A549 (cell line): ENCODE results near the gene ZFYVE28. TPM values are rescaled to one million over a fixed set of nuclear protein-coding genes. Genes with fewer than 3 reads are reported as not detected.

Experiments used
- ATAC-seq, 2 experiments: fragments of 200-7000 bp in 1 of 2; fragments of >200 bp in 1 of 2; cut with Nextera tagmentation in 1 of 2; cut with Tn5 transposase in 1 of 2; 3 replicates each; pipeline versions ENCODE4 v1.8.0 to v1.9.1; 2018 to 2020; ENCODE audit warnings: mild to moderate bottlenecking in 1 of 2, moderate library complexity in 1 of 2
- CTCF ChIA-PET: fragments of 300-600 bp; sonication (Branson Sonifier 250); formaldehyde crosslinking; extraction: SDS; loops from one replicate; lab custom pipeline; 2021; ENCODE audit warnings: antibody characterized with exemption, inconsistent platforms; lab: Yijun Ruan, JAX
- POLR2A ChIA-PET: fragments of 350-600 bp; formaldehyde crosslinking; extraction: SDS; loops from one replicate; lab custom pipeline; 2021; ENCODE audit warnings: antibody characterized with exemption, inconsistent platforms; lab: Yijun Ruan, JAX
- DNase-seq, 2 experiments: peaks; one replicate each; pipeline versions ENCODE4 v3.0.0 to v3.0.0-alpha.2; 2011 to 2016; ENCODE audit warnings: low read depth in 1 of 2, low spot score in 1 of 2
- FAIRE-seq: peaks from 2 replicates; lab custom pipeline; 2011; peaks lifted over from hg19 to GRCh38; lab: Jason Lieb, UNC
- H3K27ac ChIP-seq, 2 experiments: fragments of >200 bp; sonication (Bioruptor Twin); formaldehyde crosslinking; 3 replicates each; pipeline ENCODE4 v1.5.1; 2016 to 2017
- H3K4me1 ChIP-seq: fragments of >200 bp; sonication (Bioruptor Twin); formaldehyde crosslinking; 3 replicates; pipeline ENCODE4 v1.6.1; 2016
- H3K4me2 ChIP-seq: fragments of >200 bp; sonication (Bioruptor Twin); formaldehyde crosslinking; 3 replicates; pipeline ENCODE4 v1.6.1; 2016
- H3K4me3 ChIP-seq: fragments of >200 bp; sonication (Bioruptor Twin); formaldehyde crosslinking; 3 replicates; pipeline ENCODE4 v1.5.1; 2016
- H3K9me3 ChIP-seq: fragments of >200 bp; sonication (Bioruptor Twin); formaldehyde crosslinking; 3 replicates; pipeline ENCODE4 v1.6.1; 2016
- CHD2 ChIP-seq: fragments of 150-350 bp; IDR thresholded peaks from 2 replicates; pipeline ENCODE4 v1.6.1; 2014; ENCODE audit warnings: low read length; ENCODE audit not compliant: partially characterized antibody
- CHD4 ChIP-seq: fragments of 200-600 bp; sonication (generic); IDR thresholded peaks from 2 replicates; pipeline ENCODE4 v1.6.1; 2016; ENCODE audit warnings: antibody characterized with exemption, mild to moderate bottlenecking, borderline replicate concordance
- CTCF ChIP-seq: fragments of >200 bp; sonication (Bioruptor Twin); formaldehyde crosslinking; IDR thresholded peaks from 3 replicates; pipeline ENCODE4 v1.5.1; 2016
- E2F6 ChIP-seq: IDR thresholded peaks from 2 replicates; pipeline ENCODE4 v1.6.1; 2012; ENCODE audit warnings: low read depth, borderline replicate concordance
- ELK1 ChIP-seq: fragments of 150-350 bp; IDR thresholded peaks from 2 replicates; pipeline ENCODE4 v1.6.1; 2014; ENCODE audit warnings: low read depth, mild to moderate bottlenecking, low read length
- ESRRA ChIP-seq: fragments of 150-350 bp; IDR thresholded peaks from 2 replicates; pipeline ENCODE4 v1.6.1; 2014; ENCODE audit warnings: mild to moderate bottlenecking, low read length, borderline replicate concordance
- HEYL ChIP-seq: fragments of 250-450 bp; sonication (Bioruptor Pico); IDR thresholded peaks from 2 replicates; pipeline ENCODE4 v1.8.0; 2021; ENCODE audit warnings: mild to moderate bottlenecking, moderate library complexity
- HOXA7 ChIP-seq: fragments of 250-450 bp; sonication (Bioruptor Pico); IDR thresholded peaks from 2 replicates; pipeline ENCODE4 v1.5.0; 2020; ENCODE audit warnings: mild to moderate bottlenecking, moderate library complexity
- JUN ChIP-seq, 2 experiments: fragments of >200 bp; sonication (Bioruptor Twin); formaldehyde crosslinking; IDR thresholded peaks; 2 replicates in 1 of 2; 3 replicates in 1 of 2; pipeline ENCODE4 v1.6.1; 2016 to 2017
- KDM1A ChIP-seq: fragments of 200-600 bp; sonication (generic); IDR thresholded peaks from 2 replicates; pipeline ENCODE4 v1.6.1; 2016; ENCODE audit warnings: low read depth, mild to moderate bottlenecking
- KDM5A ChIP-seq: fragments of 200-600 bp; sonication (generic); IDR thresholded peaks from 2 replicates; pipeline ENCODE4 v1.6.1; 2016; ENCODE audit warnings: antibody characterized with exemption, mild to moderate bottlenecking
- MAFK ChIP-seq: fragments of 450-650 bp; IDR thresholded peaks from 2 replicates; pipeline ENCODE4 v1.6.1; 2014; ENCODE audit not compliant: partially characterized antibody
- MAX ChIP-seq: IDR thresholded peaks from 2 replicates; pipeline ENCODE4 v1.6.1; 2012
- MAZ ChIP-seq: fragments of 150-350 bp; IDR thresholded peaks from 2 replicates; pipeline ENCODE4 v1.6.1; 2014; ENCODE audit warnings: antibody characterized with exemption, low read depth, low read length, borderline replicate concordance
- NFE2L2 ChIP-seq: fragments of 150-350 bp; conservative IDR thresholded peaks from 2 replicates; pipeline ENCODE4 v1.6.1; 2014; ENCODE audit warnings: low read length
- PHF8 ChIP-seq: fragments of 200-600 bp; sonication (generic); IDR thresholded peaks from 2 replicates; pipeline ENCODE4 v1.6.1; 2016; ENCODE audit warnings: low read depth, mild to moderate bottlenecking, antibody characterized with exemption, moderate library complexity, borderline replicate concordance
- RNF2 ChIP-seq: fragments of 200-600 bp; sonication (generic); IDR thresholded peaks from 2 replicates; pipeline ENCODE4 v1.6.1; 2016; ENCODE audit warnings: low read depth, mild to moderate bottlenecking, antibody characterized with exemption, moderate library complexity, borderline replicate concordance
- TFCP2L1 ChIP-seq: fragments of 250-450 bp; sonication (Bioruptor Pico); IDR thresholded peaks from 2 replicates; pipeline ENCODE4 v1.5.0; 2021; ENCODE audit warnings: mild to moderate bottlenecking
- ZNF302 ChIP-seq: fragments of 250-450 bp; sonication (Bioruptor Pico); IDR thresholded peaks from 2 replicates; pipeline ENCODE4 v1.9.0; 2021; ENCODE audit warnings: inconsistent platforms, mild to moderate bottlenecking, moderate library complexity
- WGBS: methylation state at CpG from one replicate; pipeline ENCODE4 v1.1.6; 2017; ENCODE audit errors: missing lambda C conversion rate; 5-methylcytosine and 5-hydroxymethylcytosine counted together
- polyA plus RNA-seq, 4 experiments: library from polyadenylated mRNA; depleted of rRNA in 3 of 4; stranded (reverse); fragments of >200 nt; fragmentation: RNase III in 1 of 4; extraction: RNeasy Plus Mini Kit Qiagen cat#74134 plus additional on column Dnase treatment in 1 of 4; gene quantifications; 2 replicates in 3 of 4; 3 replicates in 1 of 4; pipeline ENCODE4 v1.2.3, GENCODE V29; 2011 to 2017

The ZFYVE28 gene
- polyA plus RNA-seq, 2 of the 4 experiments (the other 2 are of a cell fraction) = 2.1 to 2.3 TPM

GRCh38 chr4:2378898-2379297 lies 39.5 kb downstream of the ZFYVE28 start:
- no peaks in the 10 kb centered on the region for H3K9me3 ChIP-seq
- ATAC-seq (no peak), FAIRE-seq (no peak), DNase-seq (no peak)
- H3K4me3 ChIP-seq = no peak overlapping the region
- CTCF ChIA-PET = no interaction called here
- TF ChIP-seq MAX (no peak), CHD4 (no peak), ELK1 (no peak), JUN (IDR thresholded peaks at IDR 0.05) (no peak), HEYL (no peak), KDM1A (no peak), TFCP2L1 (CRISPR knock-in tag) (no peak), PHF8 (no peak), RNF2 (no peak)
- no peaks in the 10 kb centered on the region for H3K4me1 ChIP-seq
- H3K4me2 ChIP-seq = no peak overlapping the region
- POLR2A ChIA-PET = no interaction called here
- no peak overlapping the region for H3K27ac ChIP-seq
- 86% methylated on average over 1 of the region's 3 CpGs for WGBS

- 62% methylated on average over 5 of the region's 5 CpGs for WGBS
- ChIA-PET POLR2A (no interaction called here), CTCF (no interaction called here)
- TF ChIP-seq ESRRA (no peak), HOXA7 (CRISPR knock-in tag) (no peak), NFE2L2 (no peak), MAZ (no peak), E2F6 (no peak), CTCF (no peak), MAFK (no peak), JUN (IDR thresholded peaks at IDR 0.05) (no peak), CHD2 (no peak), KDM5A (no peak)
- no peak overlapping the region for H3K4me3 ChIP-seq
- ATAC-seq (no peak), FAIRE-seq (no peak), DNase-seq (no peak)
- no peak overlapping the region for H3K4me2 ChIP-seq
- no peaks in the 10 kb centered on the region for H3K4me1 ChIP-seq
- no peak overlapping the region for H3K27ac ChIP-seq
- no peaks in the 10 kb centered on the region for H3K9me3 ChIP-seq
These were observed 40.0 kb downstream of the ZFYVE28 start for GRCh38 chr4:2378401-2378800.

- no peak for TF ChIP-seq ZNF302
- POLR2A ChIA-PET = no interaction called here
- Histone ChIP-seq H3K4me2 (no peak overlapping the region), H3K4me3 (no peak overlapping the region), H3K4me1 (no peaks in the 10 kb centered on the region), H3K27ac (no peak overlapping the region), H3K9me3 (no peaks in the 10 kb centered on the region)
- FAIRE-seq = no peak
- DNase-seq = no peak
- ATAC-seq = no peak
- CTCF ChIA-PET = interaction anchor here (0.6 kb wide), 1 partner anchor 83 kb away, joined by 3 read pairs; no protein-coding TSS in a partner anchor
- WGBS = 89% methylated on average over 14 of the region's 14 CpGs
These were observed 41.2 kb downstream of the ZFYVE28 start for GRCh38 chr4:2377241-2377640.
